ENCODE data around the gene CD209.

Gene CD209

DNA sequence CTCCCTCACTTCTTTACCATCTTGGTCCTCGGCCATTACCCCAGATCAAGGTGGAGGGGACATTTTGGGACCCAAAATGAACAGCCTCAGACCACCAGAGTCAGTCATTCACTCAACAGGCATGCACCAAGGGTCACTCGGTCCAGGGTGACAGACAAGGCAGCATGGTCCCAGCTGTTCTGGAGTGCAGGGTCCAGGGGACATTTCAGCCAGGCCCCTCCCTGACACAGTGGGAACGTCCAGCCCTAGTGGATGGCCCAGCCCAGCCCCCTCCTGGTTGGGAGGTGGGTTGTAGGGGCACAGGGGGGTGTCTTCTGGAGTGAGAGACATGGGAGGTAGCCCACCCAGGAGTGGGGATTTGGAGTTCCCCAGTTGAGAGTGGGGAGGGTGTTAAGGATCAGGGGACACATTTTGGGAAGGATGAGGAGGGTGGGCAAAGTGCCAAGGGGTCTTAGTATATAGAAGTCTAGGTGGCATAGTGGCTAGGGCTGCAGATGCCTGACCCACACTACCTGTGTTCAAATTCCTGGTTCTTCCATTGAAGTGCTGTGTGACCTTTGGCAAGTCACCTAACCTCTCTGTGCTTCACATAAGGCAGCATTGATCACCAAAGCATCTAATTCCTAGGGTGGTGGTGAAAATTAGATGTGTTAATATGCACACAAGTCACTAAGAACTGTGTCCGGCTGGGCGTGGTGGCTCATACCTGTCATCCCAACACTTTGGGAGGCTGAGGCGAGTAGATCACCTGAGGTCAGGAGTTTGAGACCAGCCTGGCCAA is 42.9 kb downstream of the CD209 start:
- DNase-seq = no peak

DNA sequence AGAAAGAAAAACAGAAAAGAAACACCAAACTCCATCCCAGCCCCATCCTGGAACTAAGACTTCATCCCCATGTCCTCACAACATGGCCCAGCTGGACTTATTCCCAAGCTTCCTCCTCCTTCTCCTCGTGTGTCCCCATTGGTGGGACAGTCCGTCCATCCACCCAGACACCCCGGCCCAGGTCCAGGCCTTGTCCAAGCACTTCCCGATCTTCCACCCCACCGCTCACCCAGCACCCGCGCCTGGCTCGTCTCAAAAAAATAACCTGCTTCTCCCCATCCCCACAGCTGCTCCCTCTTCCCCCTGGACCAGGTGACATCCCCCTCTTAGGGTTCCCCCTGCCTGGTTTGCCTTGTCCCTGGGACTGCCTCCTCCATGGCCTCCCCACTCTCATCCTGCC is 44.0 kb downstream of the CD209 start:
- no peak for DNase-seq

DNA sequence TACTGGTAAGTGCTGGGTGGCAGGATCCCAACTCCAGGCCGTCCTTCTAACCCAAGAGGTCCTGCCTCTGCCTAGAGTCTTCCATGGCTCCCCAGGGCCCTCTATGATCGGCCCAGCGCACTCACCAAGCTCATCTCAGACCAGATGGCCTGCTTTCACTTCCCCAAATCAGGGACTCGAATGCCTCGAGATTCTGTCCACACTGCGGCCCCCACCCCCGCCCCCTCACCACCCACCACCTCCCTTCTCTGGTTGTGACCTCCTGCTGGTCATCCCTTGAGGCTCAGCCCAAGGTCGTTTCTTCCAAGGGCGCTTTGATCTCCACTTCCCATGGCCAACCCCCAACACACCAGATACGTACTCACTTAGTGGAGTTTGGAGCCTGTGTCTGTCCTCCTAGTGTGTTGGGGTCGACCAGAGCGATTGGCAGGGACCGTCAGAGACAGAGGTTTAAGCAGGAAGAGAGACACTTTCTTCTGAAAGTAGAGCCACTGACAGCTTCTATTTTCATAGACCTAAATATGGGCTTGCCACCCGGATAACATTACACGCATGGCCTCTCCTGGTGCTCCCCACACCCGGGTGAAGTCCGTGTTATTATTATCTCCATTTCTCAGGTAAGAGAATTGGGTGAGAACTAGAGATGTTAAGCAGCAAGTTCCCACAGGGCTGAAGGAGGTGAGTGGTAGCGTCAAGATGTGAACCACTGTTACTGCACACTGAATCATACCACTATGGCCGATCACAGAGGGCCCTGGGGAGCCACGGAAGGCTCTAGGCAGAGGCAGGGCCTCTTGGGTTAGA is 45.5 kb downstream of the CD209 start, which contains the start of gene FCER2:
TSS of gene FCER2 (minus strand) at position 478 of the 804 bp plus-strand sequence. CDS start 2,371 bp downstream, outside the sequence.
- no peak for DNase-seq

DNA sequence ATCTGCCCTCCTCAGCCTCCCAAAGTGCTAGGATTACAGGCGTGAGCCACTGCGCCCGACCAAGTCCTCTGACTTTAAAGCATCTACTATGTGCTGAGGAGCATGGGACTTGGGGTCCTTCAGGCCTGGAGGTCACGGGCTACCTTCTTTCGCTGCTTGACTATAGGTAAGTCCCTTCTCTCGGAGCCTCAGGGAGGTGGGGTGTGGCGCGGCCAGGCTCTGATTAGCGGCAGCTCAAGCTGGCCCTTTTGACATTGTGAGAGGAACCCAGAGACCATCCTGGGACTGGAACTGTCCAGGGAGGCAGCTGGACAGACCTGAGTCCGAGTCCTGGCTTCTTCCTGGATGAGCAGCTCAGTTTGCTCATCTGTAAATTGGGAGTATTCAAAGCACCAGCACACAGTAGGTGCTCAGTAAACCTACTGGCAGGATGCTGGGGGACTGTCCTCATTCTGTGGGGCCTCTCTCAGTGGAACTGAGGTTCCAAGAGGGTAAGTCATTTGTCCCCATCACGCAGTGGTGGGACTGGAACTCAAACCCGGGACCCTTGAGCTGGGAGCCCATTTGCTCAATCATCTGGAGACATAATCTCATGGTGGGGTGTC is 46.2 kb downstream of the CD209 start:
- no peak for DNase-seq

DNA sequence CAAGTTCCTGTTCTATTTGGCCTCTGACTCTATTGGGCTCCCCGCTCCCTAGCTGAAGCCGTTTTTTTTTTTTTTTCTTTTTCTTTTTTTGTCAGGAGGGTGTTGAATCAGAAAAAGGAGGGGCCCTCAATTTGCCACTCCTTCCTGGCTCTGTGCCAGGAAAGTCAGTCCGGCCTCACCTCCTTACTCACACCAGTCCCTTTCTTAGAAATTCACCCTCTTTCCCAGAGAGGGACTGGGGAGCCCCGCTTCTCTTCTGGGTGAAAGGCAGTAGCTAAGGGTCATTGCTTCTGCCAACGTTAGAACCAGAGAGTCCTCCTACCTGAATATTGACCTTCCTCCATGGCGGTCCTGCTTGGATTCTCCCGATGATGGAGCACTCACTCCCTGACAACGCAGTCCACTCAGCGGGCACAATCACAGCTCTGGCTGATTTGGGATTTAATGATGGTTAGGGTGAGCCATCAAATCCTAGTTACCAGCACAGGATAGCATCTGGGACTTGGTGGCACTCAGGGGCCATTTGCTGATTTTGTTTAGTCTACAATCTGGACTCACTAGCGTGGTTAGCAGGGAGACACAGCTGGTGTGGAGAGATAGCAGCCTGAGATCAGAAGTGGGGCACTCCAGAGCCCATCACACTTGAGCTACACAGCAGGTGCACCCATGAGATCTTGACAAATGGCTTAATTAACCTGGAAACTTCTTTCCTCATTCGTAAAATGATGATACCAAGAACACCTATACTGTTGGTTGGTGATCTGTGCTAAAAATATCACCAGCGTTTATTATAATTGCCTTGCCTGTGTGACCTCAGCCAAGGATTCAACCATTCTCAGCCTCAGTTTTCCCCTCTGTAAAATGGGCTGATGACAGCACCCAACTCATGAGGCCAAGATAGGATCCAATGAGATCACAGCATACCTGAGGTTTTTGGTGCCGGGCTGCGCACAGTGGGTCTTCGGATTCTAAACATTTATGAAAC is 47.6 kb downstream of the CD209 start:
- DNase-seq = no peak

DNA sequence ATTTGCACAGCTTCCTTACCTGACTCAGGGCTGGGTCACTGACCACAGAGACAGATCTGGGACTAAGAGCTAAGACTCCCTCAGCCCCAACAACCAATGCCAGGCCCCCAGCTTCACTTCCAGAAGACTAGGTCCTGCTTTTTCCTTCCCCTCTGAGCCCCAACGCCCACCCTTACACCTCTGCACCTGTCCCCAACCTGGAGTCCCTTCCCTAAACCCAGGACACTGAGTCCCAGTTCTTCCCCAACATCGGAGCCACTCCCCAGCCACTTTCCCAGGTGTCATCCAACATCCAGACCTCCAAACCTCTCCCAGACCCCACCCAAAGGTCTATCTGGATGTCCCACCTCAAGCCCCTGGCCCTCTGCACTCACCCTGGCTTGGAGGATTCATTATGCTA is 48.3 kb downstream of the CD209 start:
- DNase-seq = no peak

DNA sequence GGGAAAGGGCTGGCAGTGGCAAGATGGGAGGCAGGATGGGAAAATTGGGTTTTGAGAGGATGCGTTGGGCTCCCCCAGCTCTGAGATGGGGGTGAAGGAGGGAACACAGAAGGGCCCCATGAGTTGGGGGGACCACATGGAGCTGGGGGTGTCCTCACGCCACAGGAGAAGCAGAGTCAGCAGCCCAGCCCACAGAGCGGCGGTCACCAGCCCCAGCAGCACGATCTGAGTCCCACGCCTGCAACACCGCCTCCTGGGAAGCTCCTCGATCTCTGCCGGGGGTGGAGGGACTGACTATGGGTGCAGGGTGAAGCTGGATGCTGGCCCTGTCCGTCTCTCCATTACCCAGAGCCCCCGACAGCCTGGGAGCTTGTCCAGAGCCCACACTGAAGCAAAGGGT is 48.8 kb downstream of the CD209 start:
- no peak for DNase-seq

DNA sequence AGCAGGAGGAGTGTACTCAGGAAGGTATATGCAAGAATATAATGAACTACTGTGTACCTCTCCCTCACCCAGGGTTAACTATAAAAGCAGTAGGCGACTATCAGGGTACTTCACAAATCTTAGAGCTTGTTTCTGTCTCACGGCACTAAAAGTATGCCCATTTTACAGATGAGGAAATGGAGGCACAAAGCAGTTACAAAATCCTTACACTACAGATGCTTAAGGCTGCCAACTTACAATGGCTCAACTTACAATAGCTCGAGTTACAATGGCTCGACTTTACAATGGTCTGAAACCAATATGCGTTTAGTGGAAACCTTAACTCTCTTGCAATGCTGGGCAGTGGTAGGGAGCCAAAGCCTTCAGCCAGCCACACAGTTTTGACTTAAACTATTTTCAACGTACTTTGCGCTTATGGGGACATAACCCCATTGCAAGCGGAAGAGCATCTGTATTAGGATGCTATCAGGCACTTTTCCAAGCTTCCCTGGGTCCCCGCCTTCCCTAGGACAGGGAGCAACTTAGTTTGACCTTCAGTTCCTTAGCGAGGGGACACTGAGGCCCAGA is 49.5 kb downstream of the CD209 start:
- no peak for DNase-seq

DNA sequence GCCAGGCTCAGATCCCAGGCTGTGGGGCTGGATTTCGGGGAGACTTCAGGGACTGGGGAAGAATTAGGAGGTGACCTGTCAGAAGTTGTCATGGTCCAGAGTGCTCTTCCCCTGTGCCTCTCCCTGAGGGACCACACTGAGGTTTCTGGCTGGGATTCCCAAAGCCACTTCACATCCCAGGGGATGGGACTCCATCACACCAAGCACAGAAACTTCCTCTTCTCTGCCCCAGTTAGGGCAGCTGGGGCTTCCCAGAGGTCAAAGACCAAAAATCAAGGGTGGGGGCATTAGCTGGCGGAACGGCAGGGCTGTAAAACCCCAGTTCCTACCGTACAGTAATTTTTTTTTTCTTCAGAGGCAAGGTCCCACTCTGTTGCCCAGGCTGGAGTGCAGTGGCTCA is 52.8 kb downstream of the CD209 start:
- no peak for DNase-seq

DNA sequence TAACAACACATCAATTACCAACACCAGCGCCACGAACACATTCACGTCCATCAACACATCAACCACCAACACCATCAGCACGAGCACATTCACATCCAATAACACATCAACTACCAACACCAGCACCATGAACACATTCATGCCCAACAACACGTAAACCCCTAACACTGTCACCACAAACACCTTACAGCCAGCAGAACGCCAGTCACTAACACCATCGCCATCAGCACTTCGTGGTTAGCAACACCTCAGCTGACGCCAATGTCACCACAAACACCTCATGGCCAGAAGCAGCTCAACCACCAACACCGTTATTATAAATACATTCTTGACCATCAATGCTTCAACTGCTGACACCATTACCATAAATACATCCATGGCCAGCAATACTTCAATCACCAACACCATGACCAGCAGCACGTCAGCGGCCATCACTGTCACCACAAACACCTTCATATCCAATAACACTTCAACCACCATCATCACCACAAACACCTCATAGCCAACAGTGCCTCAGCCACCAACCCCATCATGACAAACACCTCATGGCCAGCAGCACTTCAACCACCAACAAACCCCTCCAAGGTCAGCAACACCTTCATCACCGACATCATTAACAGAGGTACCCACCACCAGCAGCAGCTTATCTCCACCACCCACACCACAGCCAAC is 54.8 kb downstream of the CD209 start:
- DNase-seq = no peak

DNA sequence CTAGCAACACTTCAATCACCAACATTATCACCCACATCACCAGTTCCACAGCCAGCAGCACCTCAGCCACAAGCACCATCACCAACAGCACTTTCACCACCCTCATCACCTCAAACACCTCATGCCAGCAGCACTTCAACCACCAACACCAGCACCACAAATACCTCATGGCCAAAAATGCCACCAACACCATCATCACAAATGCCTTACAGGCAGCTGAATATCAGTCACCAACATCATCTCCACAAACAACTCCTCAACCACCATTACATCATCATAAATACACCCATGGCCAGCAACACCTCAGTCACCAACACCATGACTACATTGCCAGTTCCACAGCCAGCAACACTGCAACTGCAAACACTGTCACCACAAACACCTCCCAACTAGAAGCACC is 55.8 kb downstream of the CD209 start:
- no peak for DNase-seq

DNA sequence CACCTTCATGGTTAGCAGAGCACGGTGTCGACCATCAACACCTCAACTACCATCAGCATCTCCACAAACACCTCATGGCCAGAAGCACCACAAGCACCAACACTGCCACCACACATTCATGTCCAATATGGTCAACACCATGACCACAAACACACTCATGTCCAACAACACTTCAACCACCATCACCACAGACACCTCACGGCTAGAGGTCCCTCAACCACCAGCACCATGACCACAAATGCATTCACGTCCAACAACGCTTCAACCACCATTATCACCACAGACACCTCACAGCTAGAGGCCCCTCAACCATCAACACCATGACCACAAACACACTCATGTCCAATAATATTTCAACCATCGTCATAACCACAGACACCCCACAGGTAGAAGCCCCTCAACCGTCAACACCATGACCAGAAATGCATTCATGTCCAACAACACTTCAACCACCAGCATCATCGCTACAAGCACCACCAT is 56.5 kb downstream of the CD209 start:
- DNase-seq = no peak

Measured in stimulated activated naive CD4-positive, alpha-beta T cell (primary cell).